OCI-LY1 (cell line): ENCODE data around the gene WNT8A.
"Not testable (repeated sequence)": the region's sequence is repeated elsewhere in the genome, so short reads cannot be mapped to it uniquely, and the experiment has no call there.

ENCODE experiments used
- H2AFZ ChIP-seq: fragments of 200-600 bp; sonication (generic), shearing (Covaris generic); 2 replicates; pipeline ENCODE4 v1.6.0; 2014; ENCODE audit warnings: antibody characterized with exemption, mild to moderate bottlenecking, low read length
- H3F3A ChIP-seq: fragments of 200-600 bp; sonication (generic), shearing (Covaris generic); 2 replicates; pipeline ENCODE4 v1.6.0; 2014; ENCODE audit warnings: mild to moderate bottlenecking, antibody characterized with exemption, low read length, moderate library complexity; ENCODE audit not compliant: insufficient read depth
- H3K27ac ChIP-seq: fragments of 200-600 bp; sonication (generic); 2 replicates; pipeline ENCODE4 v1.5.1; 2014; ENCODE audit warnings: low read length, mixed run types, mild to moderate bottlenecking, low read depth; ENCODE audit not compliant: poor library complexity, severe bottlenecking
- H3K27me3 ChIP-seq: fragments of 200-600 bp; sonication (generic); 2 replicates; pipeline ENCODE4 v1.6.0; 2014; ENCODE audit warnings: antibody characterized with exemption, mild to moderate bottlenecking, low read length, moderate library complexity; ENCODE audit not compliant: insufficient read depth
- H3K36me3 ChIP-seq: fragments of 200-600 bp; sonication (generic); 2 replicates; pipeline ENCODE4 v1.6.1; 2014; ENCODE audit warnings: mild to moderate bottlenecking, antibody characterized with exemption, low read length, moderate library complexity, mixed read lengths; ENCODE audit not compliant: insufficient read depth
- H3K4me1 ChIP-seq: fragments of 200-600 bp; sonication (generic); 2 replicates; pipeline ENCODE4 v1.5.1; 2014; ENCODE audit warnings: mild to moderate bottlenecking, low read length, moderate library complexity; ENCODE audit not compliant: insufficient read depth, severe bottlenecking
- H3K4me2 ChIP-seq: fragments of 200-600 bp; sonication (generic), shearing (Covaris generic); 2 replicates; pipeline ENCODE4 v1.6.1; 2014; ENCODE audit warnings: low read length
- H3K4me3 ChIP-seq: fragments of 200-600 bp; sonication (generic); 2 replicates; pipeline ENCODE4 v1.5.1; 2014; ENCODE audit warnings: low read length, low read depth, mild to moderate bottlenecking, mixed read lengths; ENCODE audit not compliant: poor library complexity, severe bottlenecking
- H3K79me2 ChIP-seq: fragments of 200-600 bp; shearing (Covaris generic); 2 replicates; pipeline ENCODE4 v1.6.1; 2016; ENCODE audit warnings: mixed run types, low read length, mixed read lengths; ENCODE audit not compliant: insufficient read depth
- H3K9ac ChIP-seq: fragments of 200-600 bp; sonication (generic), shearing (Covaris generic); 2 replicates; pipeline ENCODE4 v1.6.1; 2014; ENCODE audit warnings: mild to moderate bottlenecking, low read length, mixed read lengths
- H3K9me2 ChIP-seq: fragments of 200-600 bp; sonication (generic), shearing (Covaris generic); 2 replicates; pipeline ENCODE4 v1.6.1; 2014; ENCODE audit warnings: low read depth, mild to moderate bottlenecking, low read length, mixed read lengths
- H3K9me3 ChIP-seq: fragments of 200-600 bp; shearing (Covaris generic); 2 replicates; pipeline ENCODE4 v1.6.1; 2014; ENCODE audit warnings: low read length, mixed read lengths
- H4K20me1 ChIP-seq: fragments of 200-600 bp; sonication (generic), shearing (Covaris generic); 2 replicates; pipeline ENCODE4 v1.6.0; 2016; ENCODE audit warnings: mild to moderate bottlenecking, low read length; ENCODE audit not compliant: insufficient read depth
- CTCF ChIP-seq: fragments of 200-600 bp; sonication (generic), shearing (Covaris generic); IDR thresholded peaks from 2 replicates; pipeline ENCODE4 v1.5.1; 2017; ENCODE audit warnings: mild to moderate bottlenecking, antibody characterized with exemption, low read length, moderate library complexity, mixed read lengths
- EZH2 ChIP-seq: fragments of 200-600 bp; sonication (generic), shearing (Covaris generic); IDR thresholded peaks from 2 replicates; pipeline ENCODE4 v1.8.0; 2017; ENCODE audit warnings: borderline replicate concordance, mixed run types, mild to moderate bottlenecking, antibody characterized with exemption, low read length, moderate library complexity, mixed read lengths

The WNT8A gene

DNA sequence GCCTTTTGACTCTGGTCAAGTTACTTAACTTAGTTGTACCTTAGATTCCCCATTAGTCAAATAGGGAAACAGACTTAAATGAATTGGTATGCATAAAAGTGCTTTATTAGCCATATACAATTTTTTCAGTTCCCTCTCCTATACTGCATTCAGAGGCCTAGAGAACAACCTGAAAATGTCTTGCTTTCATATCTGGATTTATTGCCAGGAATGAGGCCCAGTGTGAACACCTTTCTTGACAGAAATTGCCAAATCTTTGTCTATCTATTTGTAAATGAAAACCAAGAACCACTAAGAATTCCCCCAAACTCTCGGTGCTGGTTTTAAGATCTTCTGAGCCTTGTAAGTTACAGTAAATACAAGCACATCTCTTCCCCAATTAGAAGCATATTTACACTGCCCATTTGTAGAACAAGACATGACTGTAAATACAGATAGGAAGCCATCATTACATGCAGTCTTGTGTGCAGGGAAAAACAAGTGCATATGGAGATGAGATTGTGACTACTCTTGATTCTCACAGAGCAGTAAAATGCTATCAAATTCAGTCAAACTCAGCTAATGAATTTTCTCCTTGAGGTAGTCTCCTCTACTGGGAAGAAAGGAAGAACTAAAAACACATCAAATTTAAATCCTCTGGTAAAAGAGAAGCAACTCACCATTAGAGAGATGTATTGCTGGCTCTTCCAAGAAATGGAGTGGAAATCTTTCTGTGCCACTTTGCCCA lies 45.8 kb upstream of the WNT8A start:
- no peak overlapping the region for H3K4me2 ChIP-seq
- no peak overlapping the region for H3K27ac ChIP-seq
- no peak overlapping the region for H3K4me3 ChIP-seq
- no peaks in the 10 kb centered on the region for H3K36me3 ChIP-seq
- no peaks in the 10 kb centered on the region for H3K27me3 ChIP-seq
- no peaks in the 10 kb centered on the region for H3F3A ChIP-seq
- H4K20me1 ChIP-seq, result no peaks in the 10 kb centered on the region
- no peaks in the 10 kb centered on the region for H3K79me2 ChIP-seq
- H3K9ac ChIP-seq, result no peak overlapping the region
- H3K9me2 ChIP-seq, result no peaks in the 10 kb centered on the region
- TF ChIP-seq EZH2 (no peak), CTCF (no peak)
- H3K4me1 ChIP-seq, result peaks cover 10% of the 10 kb centered on the region
- H3K9me3 ChIP-seq, result no peaks in the 10 kb centered on the region
- H2AFZ ChIP-seq, result no peak overlapping the region

DNA sequence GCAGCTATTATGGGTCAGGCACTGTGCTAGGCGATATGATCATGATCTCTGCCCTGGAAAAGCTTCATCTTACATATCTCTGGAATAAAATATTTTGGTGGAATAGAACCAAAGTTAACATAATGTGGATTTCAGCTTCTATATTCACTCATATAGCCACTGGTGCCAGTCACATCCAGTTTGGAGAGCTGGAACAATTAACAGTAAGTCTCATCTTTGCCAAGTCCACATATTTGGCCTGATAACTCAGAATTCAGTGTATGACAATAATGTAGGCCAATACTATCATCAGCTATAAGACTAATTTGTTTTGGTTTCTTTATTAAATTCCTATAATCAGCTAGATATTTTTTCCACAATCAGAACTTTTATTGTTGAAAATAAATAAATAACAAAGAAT lies 45.0 kb upstream of the WNT8A start:
- Histone ChIP-seq H3K79me2 (no peaks in the 10 kb centered on the region), H3K27ac (no peak overlapping the region), H3F3A (no peaks in the 10 kb centered on the region), H2AFZ (no peak overlapping the region), H3K4me1 (peaks cover 3% of the 10 kb centered on the region), H3K4me3 (no peak overlapping the region), H3K27me3 (no peaks in the 10 kb centered on the region), H4K20me1 (no peaks in the 10 kb centered on the region), H3K36me3 (no peaks in the 10 kb centered on the region), H3K9me3 (no peaks in the 10 kb centered on the region), H3K9me2 (no peaks in the 10 kb centered on the region), H3K9ac (no peak overlapping the region), H3K4me2 (no peak overlapping the region)
- TF ChIP-seq CTCF, result no peak
- TF ChIP-seq EZH2, result no peak

DNA sequence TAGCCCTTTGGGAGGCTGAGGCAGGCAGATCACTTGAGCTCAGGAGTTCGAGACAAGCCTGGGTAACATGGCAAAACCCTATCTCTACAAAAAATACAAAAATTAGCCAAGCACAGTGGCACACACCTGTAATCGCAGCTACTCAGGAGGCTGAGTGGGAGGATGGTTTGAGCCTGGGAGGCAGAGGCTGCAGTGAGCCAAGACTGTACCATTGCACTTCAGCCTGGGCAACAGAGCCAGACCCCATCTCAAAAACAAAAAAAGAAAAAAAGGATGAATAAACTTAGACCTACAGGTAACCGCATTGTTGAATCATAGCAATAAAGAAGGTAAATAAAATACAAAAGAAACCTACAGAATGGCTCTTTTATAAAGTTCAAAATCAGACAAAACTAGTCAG lies 38.5 kb upstream of the WNT8A start:
- H3K36me3 ChIP-seq, H3K27me3 ChIP-seq, H4K20me1 ChIP-seq, H3K9ac ChIP-seq, H3K9me2 ChIP-seq, H2AFZ ChIP-seq, H3K4me3 ChIP-seq, H3K9me3 ChIP-seq, H3K4me1 ChIP-seq, H3K79me2 ChIP-seq, H3F3A ChIP-seq, H3K4me2 ChIP-seq, H3K27ac ChIP-seq: not testable (repeated sequence)
